ENCODE data around the gene RNF208.

- TF ChIP-seq EZH2 (IDR thresholded peaks at IDR 0.05) (no peak), POLR2AphosphoS5 (IDR thresholded peaks at IDR 0.05; ENCODE audit: borderline replicate concordance, low read depth, low read length) (no peak), FOXP2 (optimal IDR thresholded peaks at IDR 0.05; ENCODE audit: control extremely low read depth, extremely low read length, insufficient read depth) (no peak)
These were observed 5.9 kb upstream of the RNF208 start for GRCh38 chr9:137227853-137228505.

Data from SK-N-MC (cell line).